Loucy (cell line): Measurements from ENCODE around the gene USP47.

Experiments
- H2AFZ ChIP-seq: fragments of 200-600 bp; sonication (generic); 2 replicates; pipeline ENCODE4 v1.6.0; 2016; ENCODE audit warnings: antibody characterized with exemption, mild to moderate bottlenecking, low read length, moderate library complexity
- H3F3A ChIP-seq: fragments of 200-600 bp; 2 replicates; pipeline ENCODE4 v1.6.0; 2016; ENCODE audit warnings: antibody characterized with exemption, low read depth, mild to moderate bottlenecking
- H3K27me3 ChIP-seq: fragments of 200-600 bp; sonication (generic); 2 replicates; pipeline ENCODE4 v1.6.1; 2014; ENCODE audit warnings: low read length, mild to moderate bottlenecking; ENCODE audit not compliant: insufficient read depth, poor library complexity, severe bottlenecking
- H3K36me3 ChIP-seq: fragments of 200-600 bp; sonication (generic); 2 replicates; pipeline ENCODE4 v1.6.1; 2016; ENCODE audit warnings: low read length; ENCODE audit not compliant: insufficient read depth
- H3K4me1 ChIP-seq: fragments of 200-600 bp; sonication (generic); 2 replicates; pipeline ENCODE4 v1.5.1; 2014; ENCODE audit warnings: low read length, mild to moderate bottlenecking; ENCODE audit not compliant: insufficient read depth, poor library complexity, severe bottlenecking
- H3K4me2 ChIP-seq: fragments of 200-600 bp; sonication (generic); 2 replicates; pipeline ENCODE4 v1.6.0; 2014; ENCODE audit warnings: antibody characterized with exemption, low read length, low read depth, mild to moderate bottlenecking; ENCODE audit not compliant: poor library complexity, severe bottlenecking
- H3K4me3 ChIP-seq: fragments of 200-600 bp; sonication (generic); 2 replicates; pipeline ENCODE4 v1.5.1; 2014; ENCODE audit warnings: low read length, mild to moderate bottlenecking, mixed read lengths; ENCODE audit not compliant: poor library complexity, severe bottlenecking
- H3K79me2 ChIP-seq: fragments of 200-600 bp; sonication (generic); 2 replicates; pipeline ENCODE4 v1.6.1; 2014; ENCODE audit warnings: low read length; ENCODE audit not compliant: insufficient read depth
- H3K9ac ChIP-seq: fragments of 200-600 bp; sonication (generic); 2 replicates; pipeline ENCODE4 v1.6.0; 2014; ENCODE audit warnings: mild to moderate bottlenecking, low read depth, low read length, moderate library complexity; ENCODE audit not compliant: poor library complexity, severe bottlenecking
- H3K9me2 ChIP-seq: fragments of 200-600 bp; sonication (generic); replicated peaks from 2 replicates; pipeline ENCODE4 v1.6.1; 2016; ENCODE audit warnings: low read depth, low read length, mixed read lengths
- H3K9me3 ChIP-seq: fragments of 200-600 bp; sonication (generic); 2 replicates; pipeline ENCODE4 v1.6.1; 2014; ENCODE audit warnings: mild to moderate bottlenecking, antibody characterized with exemption, low read length, low read depth; ENCODE audit not compliant: insufficient read depth
- H4K20me1 ChIP-seq: fragments of 200-600 bp; sonication (generic); 2 replicates; pipeline ENCODE4 v1.6.0; 2014; ENCODE audit warnings: antibody characterized with exemption, low read length, mild to moderate bottlenecking; ENCODE audit not compliant: insufficient read depth, poor library complexity, severe bottlenecking
- EZH2phosphoT487 ChIP-seq: fragments of 200-600 bp; IDR thresholded peaks from 2 replicates; pipeline ENCODE4 v1.6.1; 2018; ENCODE audit warnings: antibody characterized with exemption, mild to moderate bottlenecking, moderate library complexity, borderline replicate concordance
- TF ChIP-seq, protein P1 (sequence below): fragments of 200-600 bp; sonication (generic); conservative IDR thresholded peaks from 2 replicates; pipeline ENCODE4 v1.5.1; 2014; ENCODE audit warnings: mild to moderate bottlenecking, antibody characterized with exemption, low read length

Gene USP47

DNA sequence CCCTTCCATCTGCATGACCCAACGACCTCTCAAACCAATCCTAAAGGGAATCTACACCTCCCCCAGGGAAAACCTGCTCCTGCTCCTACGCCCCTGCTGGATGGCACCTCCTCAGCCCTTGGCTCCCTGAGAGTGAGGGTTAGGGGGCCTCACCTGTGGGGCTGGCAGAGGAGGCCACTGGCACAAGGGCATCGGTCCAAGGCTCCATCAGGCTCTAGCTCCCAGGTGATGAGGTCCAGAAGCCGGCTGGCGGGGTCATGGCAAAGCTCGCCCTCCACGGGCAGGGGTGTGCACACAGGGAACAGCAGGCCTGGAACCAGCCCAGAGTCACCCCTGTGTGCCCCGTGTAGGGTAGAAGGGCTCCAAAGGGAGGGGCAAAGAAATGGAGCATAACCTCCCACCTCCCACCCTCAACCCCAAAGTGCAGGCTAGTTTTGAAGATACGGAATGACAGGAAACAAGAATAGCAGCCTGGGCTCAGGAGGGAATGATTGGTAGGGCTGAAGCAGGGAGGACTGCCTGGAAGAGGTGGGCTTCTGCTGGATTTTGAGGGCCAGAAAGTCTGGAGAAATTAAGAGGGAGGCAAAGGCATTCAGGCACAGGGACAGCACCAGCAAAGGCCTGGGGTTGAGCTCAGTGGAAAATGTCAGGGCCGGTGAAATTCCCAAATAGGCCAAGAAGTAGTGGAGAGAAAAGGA lies 124.0 kb downstream of the USP47 start:
- H2AFZ ChIP-seq: no peak overlapping the region
- no peaks in the 10 kb centered on the region for H3K27me3 ChIP-seq
- H3F3A ChIP-seq: no peaks in the 10 kb centered on the region
- H3K9ac ChIP-seq: no peak overlapping the region
- H4K20me1 ChIP-seq: no peaks in the 10 kb centered on the region
- no peak overlapping the region for H3K4me2 ChIP-seq
- H3K4me3 ChIP-seq: no peak overlapping the region
- no peaks in the 10 kb centered on the region for H3K9me2 ChIP-seq
- no peaks in the 10 kb centered on the region for H3K79me2 ChIP-seq
- no peaks in the 10 kb centered on the region for H3K9me3 ChIP-seq
- H3K36me3 ChIP-seq: no peaks in the 10 kb centered on the region
- H3K4me1 ChIP-seq: peaks cover 12% of the 10 kb centered on the region
- no peak for TF ChIP-seq EZH2phosphoT487
- TF ChIP-seq, protein P1, sequence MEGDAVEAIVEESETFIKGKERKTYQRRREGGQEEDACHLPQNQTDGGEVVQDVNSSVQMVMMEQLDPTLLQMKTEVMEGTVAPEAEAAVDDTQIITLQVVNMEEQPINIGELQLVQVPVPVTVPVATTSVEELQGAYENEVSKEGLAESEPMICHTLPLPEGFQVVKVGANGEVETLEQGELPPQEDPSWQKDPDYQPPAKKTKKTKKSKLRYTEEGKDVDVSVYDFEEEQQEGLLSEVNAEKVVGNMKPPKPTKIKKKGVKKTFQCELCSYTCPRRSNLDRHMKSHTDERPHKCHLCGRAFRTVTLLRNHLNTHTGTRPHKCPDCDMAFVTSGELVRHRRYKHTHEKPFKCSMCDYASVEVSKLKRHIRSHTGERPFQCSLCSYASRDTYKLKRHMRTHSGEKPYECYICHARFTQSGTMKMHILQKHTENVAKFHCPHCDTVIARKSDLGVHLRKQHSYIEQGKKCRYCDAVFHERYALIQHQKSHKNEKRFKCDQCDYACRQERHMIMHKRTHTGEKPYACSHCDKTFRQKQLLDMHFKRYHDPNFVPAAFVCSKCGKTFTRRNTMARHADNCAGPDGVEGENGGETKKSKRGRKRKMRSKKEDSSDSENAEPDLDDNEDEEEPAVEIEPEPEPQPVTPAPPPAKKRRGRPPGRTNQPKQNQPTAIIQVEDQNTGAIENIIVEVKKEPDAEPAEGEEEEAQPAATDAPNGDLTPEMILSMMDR: no peak

DNA sequence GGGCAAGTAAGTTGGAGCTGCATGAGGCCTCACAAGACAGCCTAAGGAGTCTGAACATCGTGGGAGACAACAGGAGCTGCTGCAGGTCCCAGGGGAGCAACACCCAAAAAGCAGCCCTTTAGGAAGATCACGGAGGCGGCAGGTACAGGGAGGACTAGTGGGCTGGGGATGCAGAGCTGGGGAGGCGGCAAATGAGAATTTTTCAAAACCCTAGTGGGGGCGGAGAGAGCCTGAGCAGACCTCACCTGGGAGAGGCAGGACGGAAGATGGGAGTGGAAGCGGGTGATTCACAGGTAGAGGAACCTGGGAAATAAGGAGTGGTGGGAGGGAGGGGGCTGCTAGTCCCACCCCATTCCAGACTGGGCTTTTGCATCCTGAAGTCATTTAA lies 124.6 kb downstream of the USP47 start:
- Histone ChIP-seq H3K79me2 (no peaks in the 10 kb centered on the region), H4K20me1 (no peaks in the 10 kb centered on the region), H3K36me3 (no peaks in the 10 kb centered on the region), H3K9me3 (no peaks in the 10 kb centered on the region), H3K4me1 (peaks cover 7% of the 10 kb centered on the region), H3K9me2 (no peaks in the 10 kb centered on the region), H3K4me3 (no peak overlapping the region), H3K4me2 (no peak overlapping the region), H2AFZ (no peak overlapping the region), H3K27me3 (no peaks in the 10 kb centered on the region), H3K9ac (no peak overlapping the region), H3F3A (no peaks in the 10 kb centered on the region)
- TF ChIP-seq, protein P1: no peak
- no peak for TF ChIP-seq EZH2phosphoT487

DNA sequence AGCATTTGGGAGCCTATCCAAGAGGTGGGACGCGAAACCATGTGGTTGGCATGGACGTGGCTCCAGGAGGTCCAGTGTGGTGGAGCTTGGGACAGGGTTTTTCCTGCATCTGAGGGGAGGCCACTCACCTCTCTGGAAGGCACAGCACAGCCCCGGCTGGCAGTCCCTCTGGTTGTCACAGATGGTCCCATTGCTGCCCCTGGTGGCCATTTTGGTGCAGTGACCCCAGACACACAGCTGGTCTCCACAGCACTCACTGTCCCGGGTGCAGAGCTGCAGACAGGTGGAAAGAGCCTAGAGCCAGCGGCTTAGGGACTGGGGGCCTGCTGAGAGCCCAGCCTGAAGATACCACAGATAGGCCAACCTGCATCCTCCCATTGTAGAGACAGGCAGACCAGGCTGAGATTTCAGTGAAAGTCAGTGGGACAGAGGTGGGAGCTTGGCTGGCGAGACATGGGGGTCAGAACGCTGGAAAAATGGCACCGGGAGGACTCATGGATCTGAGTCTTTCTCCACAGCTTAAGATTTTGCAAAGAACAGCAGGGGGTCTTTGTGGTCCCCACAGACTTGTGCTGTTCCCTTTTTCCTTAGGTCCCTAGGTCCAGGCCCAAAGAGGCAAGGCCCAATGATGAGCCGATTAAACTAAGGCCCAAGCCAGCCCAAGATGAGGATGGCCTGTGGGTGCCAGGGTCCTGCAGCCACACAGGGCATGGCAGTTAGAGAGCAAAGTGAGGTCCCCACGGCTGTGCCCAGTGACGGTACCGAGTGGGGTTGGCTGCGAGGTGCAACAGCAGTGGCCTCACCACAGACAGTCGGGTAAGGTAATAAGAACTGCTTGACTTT lies 125.3 kb downstream of the USP47 start:
- no peaks in the 10 kb centered on the region for H3F3A ChIP-seq
- no peak overlapping the region for H2AFZ ChIP-seq
- no peak for TF ChIP-seq EZH2phosphoT487
- TF ChIP-seq, protein P1: peak; percentile 91
- H3K9me3 ChIP-seq: no peaks in the 10 kb centered on the region
- no peaks in the 10 kb centered on the region for H3K9me2 ChIP-seq
- peaks cover under 1% of the 10 kb centered on the region for H3K4me1 ChIP-seq
- no peaks in the 10 kb centered on the region for H3K36me3 ChIP-seq
- no peak overlapping the region for H3K4me2 ChIP-seq
- H3K79me2 ChIP-seq: no peaks in the 10 kb centered on the region
- H3K9ac ChIP-seq: no peak overlapping the region
- H3K27me3 ChIP-seq: no peaks in the 10 kb centered on the region
- H3K4me3 ChIP-seq: no peak overlapping the region
- no peaks in the 10 kb centered on the region for H4K20me1 ChIP-seq
